Mammary microvascular endothelial cell (primary cell): Measurements from ENCODE around the gene DMRTB1. TPM values are rescaled to one million over a fixed set of nuclear protein-coding genes. Genes with fewer than 3 reads are reported as not detected.

Experiments used
- total RNA-seq: library from RNA; depleted of rRNA; stranded (reverse); fragments of >200 nt; gene quantifications from 2 replicates; pipeline ENCODE4 v1.2.3, GENCODE V29; 2015

The DMRTB1 gene
- not detected in 2 replicates for total RNA-seq

DNA sequence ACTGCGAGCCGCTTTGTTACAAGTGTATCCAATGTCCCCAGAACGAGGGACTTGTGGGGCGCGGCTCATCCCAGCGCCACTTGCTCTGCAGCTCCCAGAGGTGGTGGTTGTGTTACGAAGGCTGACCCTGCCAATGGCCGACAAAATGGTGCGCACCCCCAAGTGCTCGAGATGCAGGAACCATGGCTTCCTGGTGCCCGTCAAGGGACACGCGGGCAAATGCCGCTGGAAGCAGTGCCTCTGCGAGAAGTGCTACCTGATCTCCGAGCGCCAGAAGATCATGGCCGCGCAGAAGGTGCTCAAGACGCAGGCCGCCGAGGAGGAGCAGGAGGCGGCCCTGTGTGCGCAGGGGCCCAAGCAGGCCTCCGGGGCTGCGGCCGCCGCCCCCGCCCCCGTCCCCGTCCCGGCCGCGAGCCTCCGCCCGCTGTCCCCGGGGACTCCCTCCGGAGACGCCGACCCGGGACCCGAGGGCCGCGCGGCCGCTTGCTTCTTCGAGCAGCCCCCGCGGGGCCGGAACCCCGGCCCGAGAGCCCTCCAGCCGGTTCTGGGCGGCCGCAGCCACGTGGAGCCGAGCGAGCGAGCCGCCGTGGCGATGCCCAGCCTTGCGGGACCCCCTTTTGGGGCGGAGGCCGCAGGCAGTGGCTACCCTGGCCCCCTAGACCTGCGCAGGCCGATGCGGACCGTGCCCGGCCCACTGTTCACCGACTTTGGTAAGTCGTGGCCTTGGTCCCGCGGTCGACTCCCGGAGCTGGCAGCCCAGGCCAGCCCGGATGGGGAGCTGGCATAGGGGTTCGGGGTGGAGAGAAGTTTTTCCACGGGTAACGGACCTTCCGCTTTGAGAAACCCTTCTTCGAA is at the start of gene DMRTB1:
Gene DMRTB1 (plus strand): TSS at position 79 of the 855 bp plus-strand sequence. CDS start 55 bp downstream, at position 134.

Other genes starting within 250 kb of the DMRTB1 start
- gene CZIB, start 238.8 kb upstream of the DMRTB1 start, total RNA-seq: 48.9 and 68.9 TPM in 2 replicates
- gene MAGOH, start 220.9 kb upstream of the DMRTB1 start, total RNA-seq: 56.6 and 62.5 TPM in 2 replicates
- 22.9 and 25.3 TPM in 2 replicates for gene LRP8, start 131.3 kb upstream of the DMRTB1 start, total RNA-seq